Measurements from ENCODE around the gene OSMR. TPM values are rescaled to one million over a fixed set of nuclear protein-coding genes. Genes with fewer than 3 reads are reported as not detected.

Gene OSMR
- total RNA-seq, 2 experiments from 2014 or later: 0.05 TPM; not detected in 1

Other genes starting within 250 kb of the OSMR start
- 10 to 100 TPM; 38.8 to 41.6 TPM for gene RICTOR, start 228.4 kb downstream of the OSMR start, total RNA-seq